Esophagus muscularis mucosa (tissue), 4 donors: Measurements from ENCODE around the gene SLC37A1.

Experiments
- EP300 ChIP-seq: sonication (generic); formaldehyde crosslinking; IDR thresholded peaks from one replicate; pipeline ENCODE4 v1.6.1; 2017; ENCODE audit warnings: antibody characterized with exemption
- POLR2A ChIP-seq: fragments of 450-650 bp; IDR thresholded peaks from one replicate; pipeline ENCODE4 v1.6.1; 2017; ENCODE audit warnings: antibody characterized with exemption, moderate library complexity, mild to moderate bottlenecking, low read depth
- TF ChIP-seq, protein P1 (sequence below), 3 experiments: fragments of 200-600 bp in 2 of 3; fragments of 450-650 bp in 1 of 3; sonication (generic) in 2 of 3; IDR thresholded peaks; one replicate each; pipeline ENCODE4 v1.5.1; 2017 to 2019; ENCODE audit warnings: antibody characterized with exemption in 3 of 3, mild to moderate bottlenecking in 2 of 3, moderate library complexity in 1 of 3

DNA sequence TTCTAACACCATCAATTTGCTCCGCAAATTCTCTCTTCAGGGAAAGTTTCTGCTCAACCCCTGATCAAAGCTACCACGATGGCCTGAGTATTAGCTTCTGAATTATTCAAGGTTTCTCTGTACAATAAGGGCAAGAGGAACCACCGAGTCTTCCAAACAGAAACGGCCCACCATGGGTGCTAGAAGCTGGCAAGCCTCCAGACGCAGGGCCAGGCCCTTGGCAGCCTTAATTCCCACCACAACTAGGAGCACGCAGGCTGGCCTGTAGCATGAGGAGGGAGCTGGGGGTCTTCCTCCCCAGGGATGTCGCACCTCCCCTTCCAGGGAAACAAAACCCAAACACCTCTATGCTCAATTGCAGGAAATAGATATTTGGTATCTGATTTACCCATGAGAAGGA, 28.7 kb upstream of the SLC37A1 start:
- TF ChIP-seq, protein P1, sequence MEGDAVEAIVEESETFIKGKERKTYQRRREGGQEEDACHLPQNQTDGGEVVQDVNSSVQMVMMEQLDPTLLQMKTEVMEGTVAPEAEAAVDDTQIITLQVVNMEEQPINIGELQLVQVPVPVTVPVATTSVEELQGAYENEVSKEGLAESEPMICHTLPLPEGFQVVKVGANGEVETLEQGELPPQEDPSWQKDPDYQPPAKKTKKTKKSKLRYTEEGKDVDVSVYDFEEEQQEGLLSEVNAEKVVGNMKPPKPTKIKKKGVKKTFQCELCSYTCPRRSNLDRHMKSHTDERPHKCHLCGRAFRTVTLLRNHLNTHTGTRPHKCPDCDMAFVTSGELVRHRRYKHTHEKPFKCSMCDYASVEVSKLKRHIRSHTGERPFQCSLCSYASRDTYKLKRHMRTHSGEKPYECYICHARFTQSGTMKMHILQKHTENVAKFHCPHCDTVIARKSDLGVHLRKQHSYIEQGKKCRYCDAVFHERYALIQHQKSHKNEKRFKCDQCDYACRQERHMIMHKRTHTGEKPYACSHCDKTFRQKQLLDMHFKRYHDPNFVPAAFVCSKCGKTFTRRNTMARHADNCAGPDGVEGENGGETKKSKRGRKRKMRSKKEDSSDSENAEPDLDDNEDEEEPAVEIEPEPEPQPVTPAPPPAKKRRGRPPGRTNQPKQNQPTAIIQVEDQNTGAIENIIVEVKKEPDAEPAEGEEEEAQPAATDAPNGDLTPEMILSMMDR (IDR thresholded peaks at IDR 0.05): no peak
- TF ChIP-seq EP300 (no peak), POLR2A (no peak)
